Common myeloid progenitor, CD34-positive (primary cell): ENCODE results near the gene DMGDH.

Experiments used
- CTCF ChIA-PET: fragments of 350-600 bp; sonication (Branson Sonifier 250); formaldehyde crosslinking; loops from one replicate; lab custom pipeline; 2021; ENCODE audit warnings: antibody characterized with exemption; lab: Charles Lee
- POLR2A ChIA-PET: fragments of 350-600 bp; sonication (Branson Sonifier 250); formaldehyde crosslinking; loops from one replicate; lab custom pipeline; 2021; ENCODE audit warnings: antibody characterized with exemption; lab: Charles Lee
- DNase-seq, 3 donors: peaks; one replicate each; pipeline versions ENCODE4 v3.0.0 to v3.0.0-alpha.2; 2013
- H3K27ac ChIP-seq, 2 experiments: 1 replicate in 1 of 2; 2 replicates in 1 of 2; pipeline ENCODE4 v1.7.0; 2013; ENCODE audit warnings: inconsistent platforms in 2 of 2, low read length in 2 of 2, mild to moderate bottlenecking in 2 of 2, low read depth in 1 of 2, moderate library complexity in 1 of 2; ENCODE audit not compliant: severe bottlenecking in 2 of 2, insufficient read depth in 1 of 2, poor library complexity in 1 of 2
- H3K27me3 ChIP-seq, 5 experiments: replicated peaks in 2 of 5; 1 replicate in 3 of 5; 2 replicates in 2 of 5; pipeline versions ENCODE4 v1.6.1 to v1.7.0; 2013; ENCODE audit warnings: low read length in 4 of 5, mild to moderate bottlenecking in 2 of 5, moderate library complexity in 2 of 5, inconsistent platforms in 1 of 5; ENCODE audit not compliant: insufficient read depth in 5 of 5, control insufficient read depth in 4 of 5
- H3K36me3 ChIP-seq, 4 experiments: 1 replicate in 2 of 4; 2 replicates in 2 of 4; pipeline versions ENCODE4 v1.6.1 to v1.7.0; 2013; ENCODE audit warnings: low read length in 3 of 4, control low read depth in 1 of 4, mild to moderate bottlenecking in 1 of 4; ENCODE audit not compliant: control insufficient read depth in 4 of 4, insufficient read depth in 4 of 4
- H3K4me1 ChIP-seq, 4 experiments: 1 replicate in 3 of 4; 2 replicates in 1 of 4; pipeline versions ENCODE4 v1.6.1 to v1.7.1; 2013; ENCODE audit warnings: low read length in 3 of 4, mild to moderate bottlenecking in 3 of 4, control low read depth in 1 of 4, inconsistent platforms in 1 of 4, moderate library complexity in 1 of 4; ENCODE audit not compliant: control insufficient read depth in 4 of 4, insufficient read depth in 4 of 4; ENCODE audit errors: control extremely low read depth in 1 of 4
- H3K4me3 ChIP-seq, 7 experiments: 1 replicate in 4 of 7; 2 replicates in 3 of 7; pipeline versions ENCODE4 v1.5.1 to v1.7.0; 2013; ENCODE audit warnings: mild to moderate bottlenecking in 7 of 7, low read length in 6 of 7, moderate library complexity in 6 of 7, inconsistent platforms in 2 of 7, low read depth in 2 of 7, control low read depth in 1 of 7; ENCODE audit not compliant: insufficient read depth in 4 of 7, control insufficient read depth in 1 of 7; ENCODE audit errors: extremely low read depth in 1 of 7
- H3K9me3 ChIP-seq, 5 experiments: 1 replicate in 4 of 5; 2 replicates in 1 of 5; pipeline versions ENCODE4 v1.6.1 to v1.7.1; 2013; ENCODE audit warnings: low read length in 4 of 5, mild to moderate bottlenecking in 2 of 5, inconsistent platforms in 1 of 5, low read depth in 1 of 5, moderate library complexity in 1 of 5; ENCODE audit not compliant: control insufficient read depth in 4 of 5, insufficient read depth in 2 of 5; ENCODE audit errors: control extremely low read depth in 1 of 5
- WGBS: methylation state at CpG from one replicate; pipeline ENCODE4 v1.1.5; 2013; ENCODE audit not compliant: insufficient coverage; 5-methylcytosine and 5-hydroxymethylcytosine counted together

Gene DMGDH

GRCh38 chr5:78974011-78974410 is 95.5 kb downstream of the DMGDH start:
- Histone ChIP-seq H3K27ac (no peak overlapping the region), H3K4me1 (peaks cover 0 to 10% (median 6%) of the 10 kb centered on the region in 4 experiments), H3K27me3 (no peaks in the 10 kb centered on the region), H3K36me3 (peaks cover 0 to 1% (median 0%) of the 10 kb centered on the region in 4 experiments), H3K9me3 (no peaks in the 10 kb centered on the region), H3K4me3 (no peak overlapping the region)
- ChIA-PET CTCF (interaction anchor here (1.5 to 2.5 kb wide), 2 partner anchors 10 kb away, joined by 5 to 10 read pairs; no protein-coding TSS in a partner anchor), POLR2A (interaction anchor here (0.9 kb wide), 1 partner anchor 10 kb away, joined by 3 read pairs; no protein-coding TSS in a partner anchor)
- WGBS = 94% methylated on average over 3 of the region's 5 CpGs
- no peak for DNase-seq

- Histone ChIP-seq H3K27me3 (no peaks in the 10 kb centered on the region), H3K4me3 (peak overlapping the region in 4 of 7 experiments; percentile 37 to 52 (median 46)), H3K9me3 (no peaks in the 10 kb centered on the region), H3K4me1 (peaks cover 0 to 10% (median 6%) of the 10 kb centered on the region in 4 experiments), H3K36me3 (peaks cover 0 to 6% (median 0%) of the 10 kb centered on the region in 4 experiments), H3K27ac (no peak overlapping the region)
- POLR2A ChIA-PET = interaction anchor here (1.0 to 1.2 kb wide), 2 partner anchors 12 to 680 kb away, joined by 3 to 4 read pairs; no protein-coding TSS in a partner anchor
- CTCF ChIA-PET = interaction anchor here (0.6 to 2.5 kb wide), 2 partner anchors 9 to 90 kb away, joined by 3 to 10 read pairs; no protein-coding TSS in a partner anchor
- DNase-seq = peak in 2 of 3 donors; percentile 22 to 23
- WGBS = 24% methylated on average over 4 of the region's 7 CpGs
Observed at GRCh38 chr5:78972654-78973428, 96.6 kb downstream of the DMGDH start.

DNA sequence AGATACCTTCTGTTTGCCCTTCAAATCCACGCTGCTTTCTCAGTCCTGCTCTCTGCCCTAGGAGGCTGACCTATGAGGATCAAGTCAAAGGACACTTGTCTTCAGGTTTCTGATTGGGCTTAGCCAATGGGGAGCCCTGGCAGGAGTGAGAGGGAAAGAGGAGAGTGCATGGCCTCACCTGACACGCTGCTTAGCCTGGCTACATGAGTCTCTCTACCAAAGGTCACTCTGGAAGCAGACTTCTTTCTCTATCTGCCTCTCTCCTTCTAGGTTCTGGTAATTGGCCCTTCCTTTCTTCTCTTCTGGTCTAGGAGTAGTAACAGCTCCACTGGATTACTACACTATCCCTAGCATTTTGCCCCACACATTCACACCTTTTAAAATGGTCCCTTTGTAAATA is 97.5 kb downstream of the DMGDH start:
- Histone ChIP-seq H3K36me3 (peaks cover 0 to 6% (median 0%) of the 10 kb centered on the region in 4 experiments), H3K27ac (no peak overlapping the region), H3K27me3 (no peaks in the 10 kb centered on the region), H3K4me3 (no peak overlapping the region), H3K4me1 (peaks cover 0 to 10% (median 6%) of the 10 kb centered on the region in 4 experiments), H3K9me3 (no peaks in the 10 kb centered on the region)
- CTCF ChIA-PET = interaction anchor here (1.5 kb wide), 1 partner anchor 13 kb away, joined by 3 read pairs; the partner anchor contains the start of gene ARSB
- POLR2A ChIA-PET = interaction anchor here (0.6 to 1.2 kb wide), 3 partner anchors 13 to 679 kb away, joined by 3 to 4 read pairs (median 3); no protein-coding TSS in a partner anchor
- 100% methylated on average over 2 of the region's 2 CpGs for WGBS
- DNase-seq = no peak

GRCh38 chr5:78968781-78969180 is 100.7 kb downstream of the DMGDH start:
- Histone ChIP-seq H3K27me3 (no peaks in the 10 kb centered on the region), H3K9me3 (no peaks in the 10 kb centered on the region), H3K4me3 (no peak overlapping the region), H3K27ac (no peak overlapping the region), H3K36me3 (peaks cover 0 to 6% (median 4%) of the 10 kb centered on the region in 4 experiments), H3K4me1 (peaks cover 0 to 10% (median 5%) of the 10 kb centered on the region in 4 experiments)
- ChIA-PET POLR2A (no interaction called here), CTCF (no interaction called here)
- no peak for DNase-seq
- 97% methylated on average over 5 of the region's 5 CpGs for WGBS

DNA sequence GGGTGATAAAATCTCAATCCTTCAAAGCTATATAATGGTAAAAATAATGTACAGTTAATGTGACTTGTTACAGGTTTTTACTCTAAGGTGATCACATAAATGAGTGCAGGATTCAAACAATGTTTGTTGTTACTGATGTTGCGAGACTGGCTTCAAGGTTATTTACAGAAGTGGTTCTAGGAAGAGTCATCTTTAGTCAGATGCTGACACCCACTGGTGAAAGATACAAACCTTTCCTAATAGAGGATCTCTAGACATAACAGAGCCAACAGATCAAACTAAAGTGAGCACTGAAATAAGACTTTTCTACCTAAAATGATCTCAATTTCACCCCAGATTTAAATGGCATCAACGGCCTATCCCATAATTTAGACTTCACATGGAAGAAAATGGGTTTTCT is 104.6 kb downstream of the DMGDH start:
- Histone ChIP-seq H3K27ac (no peak overlapping the region), H3K36me3 (peaks cover 3 to 15% (median 10%) of the 10 kb centered on the region in 4 experiments), H3K4me3 (no peak overlapping the region), H3K4me1 (no peaks in the 10 kb centered on the region), H3K27me3 (no peaks in the 10 kb centered on the region), H3K9me3 (no peaks in the 10 kb centered on the region)
- peak; percentile 65 to 80 (median 74) for DNase-seq
- ChIA-PET POLR2A (no interaction called here), CTCF (interaction anchor here (0.7 to 4.6 kb wide), 8 partner anchors 11 to 427 kb away, joined by 3 to 42 read pairs (median 4); no protein-coding TSS in a partner anchor)
- 80% methylated on average over 1 of the region's 2 CpGs for WGBS

GRCh38 chr5:78961743-78962142 is 107.7 kb downstream of the DMGDH start:
- Histone ChIP-seq H3K9me3 (no peaks in the 10 kb centered on the region), H3K36me3 (peaks cover 3 to 13% (median 9%) of the 10 kb centered on the region in 4 experiments), H3K4me1 (no peaks in the 10 kb centered on the region), H3K27ac (no peak overlapping the region), H3K4me3 (no peak overlapping the region), H3K27me3 (no peaks in the 10 kb centered on the region)
- ChIA-PET POLR2A (no interaction called here), CTCF (interaction anchor here (1.0 to 3.0 kb wide), 4 partner anchors 10 to 424 kb away, joined by 3 to 10 read pairs (median 4); no protein-coding TSS in a partner anchor)
- no peak for DNase-seq
- 100% methylated on average over 1 of the region's 1 CpG for WGBS
